Esophagus squamous epithelium (tissue), 4 donors: ENCODE results near the gene IGSF9.

Experiments
- CTCF ChIP-seq, 6 experiments: fragments of 450-650 bp in 4 of 6; fragments of 200-600 bp in 2 of 6; sonication (generic) in 2 of 6; IDR thresholded peaks; one replicate each; pipeline ENCODE4 v1.5.1; 2016 to 2019; ENCODE audit warnings: antibody characterized with exemption in 6 of 6, mild to moderate bottlenecking in 4 of 6, moderate library complexity in 4 of 6
- POLR2A ChIP-seq, 4 donors: fragments of 450-650 bp; IDR thresholded peaks; one replicate each; pipeline ENCODE4 v1.6.1; 2017; ENCODE audit warnings: antibody characterized with exemption in 4 of 4, mild to moderate bottlenecking in 4 of 4, moderate library complexity in 3 of 4

GRCh38 chr1:159935719-159936272 is 9.6 kb downstream of the IGSF9 start:
- TF ChIP-seq CTCF (IDR thresholded peaks at IDR 0.05), result no peak
- no peak for TF ChIP-seq POLR2A (IDR thresholded peaks at IDR 0.05)
